GM18868 (cell line): ENCODE measurements around the gene MUC4.
"Not testable (repeated sequence)": the region's sequence is repeated elsewhere in the genome, so short reads cannot be mapped to it uniquely, and the experiment has no call there.

Experiments
- ATAC-seq: cut with Tn5 transposase; IDR thresholded peaks from one replicate; pipeline ENCODE4 v1.9.1; 2021; ENCODE audit warnings: mild to moderate bottlenecking, moderate library complexity; ENCODE audit not compliant: unreplicated experiment

MUC4 gene

GRCh38 chr3:195720831-195721506, 90.8 kb downstream of the MUC4 start, which contains the start of gene MUC20:
Gene MUC20 (plus strand): TSS chr3:195720978. CDS start chr3:195721008, 30 bp downstream.
- ATAC-seq = not testable (repeated sequence)

DNA sequence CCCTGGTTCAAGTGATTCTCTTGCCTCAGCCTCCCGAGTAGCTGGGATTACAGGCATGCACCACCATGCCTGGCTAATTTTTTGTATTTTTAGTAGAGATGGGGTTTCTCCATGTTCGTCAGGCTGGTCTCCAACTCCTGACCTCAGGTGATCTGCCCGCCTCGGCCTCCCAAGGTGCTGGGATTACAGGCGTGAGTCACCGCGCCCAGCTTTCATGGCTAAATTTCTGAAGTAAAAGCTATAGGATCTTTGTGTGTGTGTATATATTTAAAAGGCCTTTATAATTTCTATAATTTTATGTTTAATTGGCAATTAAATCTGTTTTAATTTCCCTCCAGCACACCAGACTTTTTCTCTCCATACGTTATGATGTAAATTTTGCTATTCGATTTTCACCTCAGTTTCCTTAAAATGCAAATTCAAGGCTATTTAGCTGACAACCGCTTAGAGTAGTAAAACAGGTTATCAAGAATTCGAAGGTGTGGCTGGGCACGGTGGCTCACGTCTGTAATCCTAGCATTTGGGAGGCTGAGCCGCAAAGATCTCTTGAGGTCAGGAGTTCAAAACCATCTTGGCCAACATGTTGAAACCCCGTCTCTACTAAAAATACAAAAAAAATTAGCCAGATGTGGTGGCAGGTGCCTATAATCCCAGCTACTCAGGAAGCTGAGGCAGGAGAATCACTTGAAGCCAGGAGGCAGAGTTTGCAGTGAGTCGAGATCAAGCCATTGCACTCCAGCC, 92.0 kb downstream of the MUC4 start:
- not testable (repeated sequence) for ATAC-seq

DNA sequence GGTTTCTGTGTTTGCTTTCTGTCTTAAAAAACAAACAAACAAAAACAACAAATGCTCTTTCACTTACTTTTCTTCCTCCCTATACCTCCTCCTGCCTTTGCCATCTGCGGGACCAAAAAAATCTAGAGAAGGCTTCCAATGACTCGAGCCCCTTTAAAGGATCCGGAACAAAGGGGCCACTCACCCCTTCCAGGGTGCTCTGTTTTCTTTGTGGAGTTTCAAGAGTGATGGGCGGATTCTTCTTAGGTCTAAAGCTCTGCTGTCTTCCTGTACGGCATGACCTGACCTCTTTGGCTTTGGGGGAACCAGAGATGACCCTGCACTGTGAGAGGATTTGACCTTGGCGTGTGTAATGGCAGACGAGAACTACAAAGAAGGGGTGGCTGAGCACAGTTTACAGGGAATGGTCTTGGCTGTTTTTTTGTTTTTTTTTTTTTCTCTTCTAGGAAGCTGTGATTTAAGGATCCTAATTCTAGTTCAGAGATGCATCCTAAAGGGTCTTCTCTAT, 93.2 kb downstream of the MUC4 start:
- no peak for ATAC-seq

GRCh38 chr3:195717852-195718476, 93.8 kb downstream of the MUC4 start:
- ATAC-seq = no peak

DNA sequence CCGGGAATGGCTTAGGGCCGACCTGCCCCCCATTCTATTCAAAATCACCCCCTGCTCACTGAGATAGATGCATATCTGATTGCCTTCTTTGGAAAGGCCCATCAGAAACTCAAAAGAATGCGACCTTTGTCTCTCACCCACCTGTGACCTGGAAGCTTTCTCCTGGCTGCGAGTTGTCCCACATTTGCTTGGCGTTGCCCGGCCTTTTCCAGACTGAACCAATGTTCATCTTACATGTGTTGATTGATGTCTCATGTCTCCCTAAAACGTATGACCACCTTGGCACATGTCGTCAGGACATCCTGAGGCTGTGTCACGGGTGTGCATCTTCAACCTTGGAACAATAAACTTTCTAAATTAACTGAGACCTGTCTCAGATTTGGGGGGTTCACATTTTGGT, 94.3 kb downstream of the MUC4 start:
- ATAC-seq = no peak

DNA sequence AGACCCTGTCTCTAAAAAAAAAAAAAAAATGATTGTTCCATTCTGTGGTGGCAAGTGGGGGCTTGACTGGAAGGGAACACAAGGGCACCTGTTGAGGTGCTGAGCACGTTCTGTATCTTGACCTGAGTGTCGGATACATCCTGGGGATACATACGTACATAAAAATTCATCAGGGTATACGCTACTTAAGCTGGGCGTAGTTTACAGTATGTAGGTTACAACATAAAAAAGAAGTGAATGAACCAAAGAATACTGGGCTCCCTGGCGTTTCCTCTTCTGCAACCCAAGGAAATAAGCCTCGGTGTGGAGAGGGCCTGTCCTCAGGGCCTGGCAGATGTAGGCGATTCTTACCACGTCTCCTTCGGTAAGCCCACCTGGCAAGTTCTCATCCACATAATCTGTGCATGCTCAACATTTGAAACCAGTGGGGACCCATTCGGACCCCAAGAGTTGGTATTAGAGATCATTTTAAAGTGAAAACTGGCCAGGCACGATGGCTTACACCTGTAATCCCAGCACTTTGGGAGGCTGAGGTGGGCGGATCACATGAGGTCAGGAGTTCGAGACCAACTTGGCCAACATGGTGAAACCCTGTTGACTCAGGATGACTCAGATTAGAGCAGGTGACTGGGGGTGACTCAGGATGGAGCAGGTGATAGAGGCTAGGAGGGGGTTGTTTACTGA, 96.0 kb downstream of the MUC4 start:
- no peak for ATAC-seq

- no peak for ATAC-seq
Measured at GRCh38 chr3:195715134-195715533, 96.6 kb downstream of the MUC4 start.

DNA sequence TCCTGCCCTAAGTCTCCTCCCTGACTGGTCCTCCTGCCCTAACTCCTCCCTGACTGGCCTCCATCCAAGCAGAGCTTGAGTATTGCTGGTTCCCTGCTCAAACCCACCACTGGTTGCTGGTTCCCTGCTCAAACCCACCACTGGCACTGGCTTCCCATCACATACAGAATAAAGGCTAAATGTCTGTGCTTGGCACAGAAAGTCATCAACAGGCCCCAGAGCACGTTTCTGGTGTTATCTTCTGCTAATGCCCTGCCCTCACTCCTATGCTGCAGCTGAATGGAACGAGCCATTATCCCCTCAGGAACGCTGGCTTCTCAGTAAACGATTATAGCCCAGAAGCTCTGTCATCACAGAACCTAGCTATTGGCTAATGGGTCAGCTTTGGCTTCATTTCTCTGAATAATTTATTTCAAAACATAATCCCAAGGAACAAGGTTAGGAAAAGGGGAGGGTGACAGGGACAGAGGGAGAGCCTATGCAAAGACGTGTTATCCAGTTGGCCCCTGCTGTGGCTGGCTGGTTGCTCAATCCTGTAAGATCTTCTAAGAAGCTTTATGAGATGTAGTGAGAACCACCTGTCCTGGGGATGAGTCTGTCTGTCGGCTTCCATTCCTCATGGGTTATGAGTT, 97.2 kb downstream of the MUC4 start:
- no peak for ATAC-seq

- not testable (repeated sequence) for ATAC-seq
Measured at GRCh38 chr3:195713150-195713549, 98.6 kb downstream of the MUC4 start.

DNA sequence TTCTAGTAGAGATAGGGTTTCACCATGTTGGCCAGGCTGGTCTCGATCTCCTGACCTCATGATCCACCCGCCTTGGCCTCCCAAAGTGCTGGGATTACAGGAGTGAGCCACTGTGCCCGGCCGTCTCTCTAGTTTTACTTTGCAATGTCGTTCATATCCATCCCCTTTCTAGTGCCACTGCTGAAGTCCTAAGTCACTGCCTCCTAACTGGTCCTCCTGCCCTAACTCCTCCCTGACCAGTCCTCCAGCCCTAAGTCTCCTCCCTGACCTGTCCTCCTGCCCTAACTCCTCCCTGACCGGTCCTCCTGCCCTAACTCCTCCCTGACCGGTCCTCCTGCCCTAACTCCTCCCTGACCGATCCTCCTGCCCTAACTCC, 99.2 kb downstream of the MUC4 start:
- ATAC-seq = not testable (repeated sequence)

GRCh38 chr3:195711813-195712534, 99.8 kb downstream of the MUC4 start:
- ATAC-seq = no peak

- not testable (repeated sequence) for ATAC-seq
Measured at GRCh38 chr3:195711091-195711812, 100.5 kb downstream of the MUC4 start.

GRCh38 chr3:195710126-195710905, 101.4 kb downstream of the MUC4 start:
- ATAC-seq = not testable (repeated sequence)

GRCh38 chr3:195709676-195710085, 102.0 kb downstream of the MUC4 start:
- ATAC-seq = no peak

DNA sequence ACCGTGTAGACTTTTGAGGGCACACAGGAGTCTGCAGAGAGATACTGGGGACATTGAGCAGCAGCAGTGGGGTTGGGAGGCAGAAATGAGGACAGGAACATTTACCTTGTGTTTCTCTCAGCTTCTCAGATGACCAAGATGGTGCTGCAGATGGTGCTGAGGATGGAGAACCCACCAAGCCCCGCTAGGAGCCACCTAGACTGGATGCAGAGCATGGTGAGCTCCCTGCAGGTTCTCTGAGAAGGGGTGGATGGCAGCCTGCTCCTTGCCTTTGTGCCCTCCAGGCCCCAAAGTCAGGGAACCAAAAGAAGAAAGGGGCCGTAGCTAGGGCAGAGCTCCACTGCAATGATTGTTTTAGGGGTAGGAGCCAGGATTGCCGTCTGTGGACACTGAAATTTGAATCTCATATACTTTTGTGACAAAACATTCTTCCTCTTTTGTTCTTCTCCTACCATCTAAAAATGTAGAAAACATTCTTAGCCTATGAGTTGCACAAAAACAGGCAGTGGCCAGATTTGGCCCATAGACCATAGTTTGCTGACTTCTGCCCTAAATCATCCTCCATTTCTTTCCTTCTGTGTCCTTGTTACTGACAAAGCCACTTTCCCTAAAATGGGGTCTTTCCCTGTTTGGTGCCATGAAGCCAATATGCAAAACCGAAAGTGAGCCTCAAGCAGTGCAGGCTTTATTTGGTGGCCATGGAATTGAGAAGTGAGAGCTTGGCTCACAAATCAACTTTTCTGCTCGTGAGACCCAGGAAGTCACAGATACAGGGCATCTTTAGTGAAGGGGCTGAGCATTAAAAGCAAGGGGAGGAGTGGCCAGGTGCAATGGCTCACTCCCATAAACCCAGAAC, 102.9 kb downstream of the MUC4 start:
- no peak for ATAC-seq

- no peak for ATAC-seq
Measured at GRCh38 chr3:195708061-195708460, 103.7 kb downstream of the MUC4 start.

- ATAC-seq = no peak
Measured at GRCh38 chr3:195705081-195705991, 106.4 kb downstream of the MUC4 start.
